Mesenchymal stem cell (in vitro differentiated cells and primary cell): ENCODE results near the gene SCP2D1.

ENCODE experiments used
- DNase-seq: peaks from one replicate; pipeline ENCODE4 v3.0.0-alpha.2; 2013
- H2AFZ ChIP-seq: one replicate; pipeline ENCODE4 v1.6.1; 2013; ENCODE audit warnings: low read depth, mild to moderate bottlenecking, control low read depth, inconsistent platforms, low read length, moderate library complexity
- H2AK5ac ChIP-seq: 2 replicates; pipeline ENCODE4 v1.6.1; 2013; ENCODE audit warnings: low read length, moderate library complexity, mild to moderate bottlenecking, inconsistent platforms; ENCODE audit not compliant: severe bottlenecking
- H2BK120ac ChIP-seq: one replicate; pipeline ENCODE4 v1.6.1; 2013; ENCODE audit warnings: low read depth, mild to moderate bottlenecking, inconsistent platforms, low read length, moderate library complexity
- H2BK12ac ChIP-seq, 2 experiments: one replicate each; pipeline ENCODE4 v1.6.1; 2013; ENCODE audit warnings: inconsistent platforms in 2 of 2, low read length in 2 of 2, mild to moderate bottlenecking in 2 of 2, moderate library complexity in 2 of 2, control low read depth in 1 of 2
- H2BK15ac ChIP-seq: one replicate; pipeline ENCODE4 v1.6.1; 2013; ENCODE audit warnings: mild to moderate bottlenecking, low read depth, inconsistent platforms; ENCODE audit not compliant: poor library complexity, severe bottlenecking
- H2BK5ac ChIP-seq: 2 replicates; pipeline ENCODE4 v1.6.1; 2013; ENCODE audit warnings: low read depth, mild to moderate bottlenecking, low read length, control low read depth, inconsistent platforms; ENCODE audit not compliant: poor library complexity, severe bottlenecking
- H3K14ac ChIP-seq, 2 experiments: one replicate each; pipeline ENCODE4 v1.6.1; 2013; ENCODE audit warnings: inconsistent platforms in 2 of 2, low read length in 2 of 2, control low read depth in 1 of 2, mild to moderate bottlenecking in 1 of 2, moderate library complexity in 1 of 2
- H3K18ac ChIP-seq, 2 experiments: one replicate each; pipeline ENCODE4 v1.6.1; 2013; ENCODE audit warnings: inconsistent platforms in 2 of 2, low read length in 2 of 2, control low read depth in 1 of 2, low read depth in 1 of 2, mild to moderate bottlenecking in 1 of 2
- H3K23ac ChIP-seq, 2 experiments: one replicate each; pipeline ENCODE4 v1.6.1; 2013; ENCODE audit warnings: inconsistent platforms in 2 of 2, low read length in 2 of 2, mild to moderate bottlenecking in 2 of 2, moderate library complexity in 2 of 2, control low read depth in 1 of 2
- H3K27ac ChIP-seq: 2 replicates; pipeline ENCODE4 v1.5.1; 2013; ENCODE audit warnings: mild to moderate bottlenecking, moderate library complexity, low read length, control low read depth, inconsistent platforms; ENCODE audit not compliant: poor library complexity, severe bottlenecking
- H3K27me3 ChIP-seq, 2 experiments: 2 replicates each; pipeline versions ENCODE4 v1.6.1 to v1.7.0; 2013; ENCODE audit warnings: low read length in 2 of 2, mild to moderate bottlenecking in 2 of 2, moderate library complexity in 2 of 2, control low read depth in 1 of 2, inconsistent platforms in 1 of 2; ENCODE audit not compliant: control insufficient read depth in 1 of 2, insufficient read depth in 1 of 2
- H3K36me3 ChIP-seq, 2 experiments: 2 replicates each; pipeline versions ENCODE4 v1.6.1 to v1.7.0; 2013; ENCODE audit warnings: low read length in 2 of 2, control low read depth in 1 of 2, inconsistent platforms in 1 of 2, low read depth in 1 of 2, mild to moderate bottlenecking in 1 of 2; ENCODE audit not compliant: insufficient read depth in 2 of 2, control insufficient read depth in 1 of 2
- H3K4ac ChIP-seq, 2 experiments: one replicate each; pipeline ENCODE4 v1.6.1; 2013; ENCODE audit warnings: inconsistent platforms in 2 of 2, low read length in 2 of 2, mild to moderate bottlenecking in 2 of 2, moderate library complexity in 2 of 2, control low read depth in 1 of 2, low read depth in 1 of 2
- H3K4me1 ChIP-seq: 2 replicates; pipeline ENCODE4 v1.6.1; 2013; ENCODE audit warnings: low read depth, low read length, control low read depth; ENCODE audit not compliant: control insufficient read depth, insufficient read depth
- H3K4me2 ChIP-seq: 2 replicates; pipeline ENCODE4 v1.6.1; 2013; ENCODE audit warnings: low read length, mild to moderate bottlenecking, inconsistent platforms; ENCODE audit not compliant: poor library complexity, severe bottlenecking
- H3K4me3 ChIP-seq, 2 experiments: 2 replicates each; pipeline versions ENCODE4 v1.5.1 to v1.7.0; 2013; ENCODE audit warnings: low read length in 2 of 2, mild to moderate bottlenecking in 2 of 2, control low read depth in 1 of 2, low read depth in 1 of 2; ENCODE audit not compliant: insufficient read depth in 1 of 2
- H3K79me1 ChIP-seq: replicated peaks from 2 replicates; pipeline ENCODE4 v1.6.1; 2013; ENCODE audit warnings: mild to moderate bottlenecking, control low read depth, low read length, inconsistent platforms; ENCODE audit not compliant: poor library complexity, severe bottlenecking
- H3K9ac ChIP-seq: 2 replicates; pipeline ENCODE4 v1.7.0; 2013; ENCODE audit warnings: mild to moderate bottlenecking, low read length, moderate library complexity
- H3K9me3 ChIP-seq: 2 replicates; pipeline ENCODE4 v1.7.0; 2013; ENCODE audit warnings: mild to moderate bottlenecking, low read length; ENCODE audit not compliant: control insufficient read depth
- H4K8ac ChIP-seq: one replicate; pipeline ENCODE4 v1.6.1; 2013; ENCODE audit warnings: inconsistent platforms, mild to moderate bottlenecking, low read length, moderate library complexity
- H4K91ac ChIP-seq: one replicate; pipeline ENCODE4 v1.6.1; 2013; ENCODE audit warnings: mild to moderate bottlenecking, low read length, inconsistent platforms
- whole genome bisulfite sequencing: methylation state at CpG from one replicate; pipeline ENCODE4 v1.1.7; 2013; ENCODE audit warnings: mixed read lengths; 5-methylcytosine and 5-hydroxymethylcytosine counted together

SCP2D1 gene

DNA sequence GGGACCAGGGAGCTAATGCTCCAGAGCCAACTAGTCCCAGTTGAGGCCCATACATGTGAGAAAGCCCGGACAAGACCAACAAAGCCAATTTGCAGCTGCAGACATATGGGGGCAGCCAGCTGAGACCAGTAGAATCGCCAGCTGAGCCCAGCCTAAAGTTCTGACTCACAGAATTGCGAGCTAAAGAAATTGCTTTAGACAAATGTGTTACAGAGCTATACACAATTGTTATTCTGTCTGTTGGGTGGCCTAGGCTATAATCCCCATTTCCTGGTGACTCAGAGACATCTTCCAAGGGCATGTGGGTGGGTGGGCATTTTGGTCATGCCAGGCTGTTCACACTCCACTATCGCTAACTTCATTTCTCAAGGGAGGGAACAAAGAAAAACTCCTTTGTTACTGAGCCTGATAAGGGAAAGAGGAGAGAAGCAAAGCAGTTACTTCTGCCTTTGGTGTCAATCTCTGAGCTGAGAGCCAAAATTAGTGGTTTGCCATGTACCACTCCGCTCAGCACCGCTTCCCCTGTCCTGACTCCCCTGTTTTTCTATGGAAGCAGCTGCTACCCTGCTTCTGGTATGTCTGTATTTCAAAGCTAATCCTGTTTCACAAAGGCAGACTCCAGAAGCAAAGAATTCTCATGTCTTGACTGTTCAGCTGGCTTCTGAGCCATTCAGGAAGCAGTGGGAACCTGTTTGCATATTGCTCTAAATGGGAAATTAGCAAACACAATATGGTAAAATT, 26.1 kb downstream of the SCP2D1 start:
- Histone ChIP-seq H3K4me2 (no peak overlapping the region), H3K14ac (no peak overlapping the region), H2BK12ac (no peak overlapping the region), H2BK15ac (no peak overlapping the region), H3K4me1 (no peaks in the 10 kb centered on the region), H3K9ac (no peak overlapping the region), H2BK5ac (no peak overlapping the region), H3K4me3 (no peak overlapping the region), H4K91ac (no peak overlapping the region), H4K8ac (no peak overlapping the region), H2BK120ac (no peak overlapping the region), H3K79me1 (no peaks in the 10 kb centered on the region), H3K9me3 (peaks cover 8% of the 10 kb centered on the region), H3K4ac (no peak overlapping the region), H3K36me3 (no peaks in the 10 kb centered on the region), H3K23ac (no peak overlapping the region), H3K27ac (no peak overlapping the region), H3K27me3 (no peaks in the 10 kb centered on the region), H3K18ac (no peak overlapping the region), H2AFZ (no peak overlapping the region), H2AK5ac (no peak overlapping the region)
- WGBS = 72% methylated on average over 6 of the region's 6 CpGs
- no peak for DNase-seq

GRCh38 chr20:18840248-18840645, 26.7 kb downstream of the SCP2D1 start:
- Histone ChIP-seq H3K18ac (no peak overlapping the region), H2BK5ac (no peak overlapping the region), H4K8ac (no peak overlapping the region), H3K4me1 (no peaks in the 10 kb centered on the region), H2BK120ac (no peak overlapping the region), H3K14ac (no peak overlapping the region), H3K79me1 (no peaks in the 10 kb centered on the region), H3K9ac (no peak overlapping the region), H4K91ac (no peak overlapping the region), H3K4ac (no peak overlapping the region), H2AFZ (no peak overlapping the region), H2AK5ac (no peak overlapping the region), H3K27ac (no peak overlapping the region), H2BK15ac (no peak overlapping the region), H3K36me3 (no peaks in the 10 kb centered on the region), H2BK12ac (no peak overlapping the region), H3K4me2 (no peak overlapping the region), H3K9me3 (peaks cover 8% of the 10 kb centered on the region), H3K27me3 (no peaks in the 10 kb centered on the region), H3K4me3 (no peak overlapping the region), H3K23ac (no peak overlapping the region)
- DNase-seq = no peak
- 93% methylated on average over 7 of the region's 8 CpGs for WGBS

DNA sequence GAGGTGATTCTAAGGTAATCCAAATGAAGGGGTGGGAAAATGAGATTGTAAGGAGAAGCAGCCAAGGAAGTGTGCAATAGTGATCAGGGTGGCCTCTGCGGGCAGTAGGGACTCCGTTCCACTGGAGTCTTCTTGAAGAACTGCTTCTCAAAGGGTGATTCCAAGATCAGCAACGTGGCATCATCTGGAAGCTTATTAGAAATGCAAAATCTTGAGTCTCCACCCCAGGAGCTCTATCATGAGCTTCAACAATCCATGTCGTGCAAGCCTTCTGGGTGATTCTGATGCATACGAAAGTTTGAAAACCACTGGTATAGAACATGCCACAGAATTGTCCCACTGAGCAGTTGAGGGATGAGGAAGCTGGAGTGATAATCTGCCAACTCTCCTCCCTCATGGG, 31.4 kb downstream of the SCP2D1 start:
- H3K9me3 ChIP-seq = no peaks in the 10 kb centered on the region
- H3K27me3 ChIP-seq = peaks cover 0 to 4% of the 10 kb centered on the region in 2 experiments
- H3K4me1 ChIP-seq = no peaks in the 10 kb centered on the region
- H2AFZ ChIP-seq = no peak overlapping the region
- no peak overlapping the region for H3K9ac ChIP-seq
- H3K23ac ChIP-seq = no peak overlapping the region
- H3K27ac ChIP-seq = no peak overlapping the region
- no peak overlapping the region for H4K8ac ChIP-seq
- H3K18ac ChIP-seq = no peak overlapping the region
- H3K4me3 ChIP-seq = no peak overlapping the region
- DNase-seq = no peak
- H3K4ac ChIP-seq = no peak overlapping the region
- H3K79me1 ChIP-seq = no peaks in the 10 kb centered on the region
- no peak overlapping the region for H2BK120ac ChIP-seq
- H3K14ac ChIP-seq = no peak overlapping the region
- no peaks in the 10 kb centered on the region for H3K36me3 ChIP-seq
- H2BK5ac ChIP-seq = no peak overlapping the region
- H2BK15ac ChIP-seq = no peak overlapping the region
- H2AK5ac ChIP-seq = no peak overlapping the region
- H3K4me2 ChIP-seq = no peak overlapping the region
- H4K91ac ChIP-seq = no peak overlapping the region
- WGBS = 62% methylated on average over 5 of the region's 5 CpGs
- no peak overlapping the region for H2BK12ac ChIP-seq

DNA sequence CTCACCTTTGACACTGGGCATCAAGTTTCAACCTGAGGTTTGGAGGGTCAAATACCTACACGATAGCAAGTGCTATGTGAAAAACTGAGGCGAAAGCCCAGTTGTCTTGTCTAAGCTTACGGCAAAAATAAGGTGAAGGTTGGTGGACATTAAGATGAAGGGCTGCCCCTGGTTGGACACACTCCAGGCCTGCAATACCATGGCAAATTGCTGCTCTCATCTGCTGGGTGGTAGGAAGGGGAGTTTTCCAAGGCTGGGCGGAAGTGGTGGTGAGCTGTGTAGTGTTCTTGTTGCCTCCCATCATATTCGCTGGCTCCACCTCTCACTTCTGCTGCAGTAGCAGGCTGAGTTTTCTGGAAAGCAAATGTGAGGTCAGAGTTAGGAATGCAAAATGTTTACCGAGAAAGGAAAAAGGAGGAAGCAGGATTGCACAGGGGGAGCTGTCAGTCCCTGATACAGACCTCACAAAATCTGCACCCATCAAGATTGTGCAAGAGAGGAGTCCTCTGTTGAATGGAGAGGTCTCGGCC, 33.7 kb downstream of the SCP2D1 start:
- Histone ChIP-seq H4K91ac (no peak overlapping the region), H2AFZ (no peak overlapping the region), H3K27ac (no peak overlapping the region), H2BK15ac (no peak overlapping the region), H3K18ac (no peak overlapping the region), H3K79me1 (no peaks in the 10 kb centered on the region), H3K4me1 (no peaks in the 10 kb centered on the region), H2BK12ac (no peak overlapping the region), H3K4me2 (no peak overlapping the region), H2BK120ac (no peak overlapping the region), H3K4me3 (no peak overlapping the region), H4K8ac (no peak overlapping the region), H3K27me3 (peaks cover 0 to 11% of the 10 kb centered on the region in 2 experiments), H3K14ac (no peak overlapping the region), H3K9ac (no peak overlapping the region), H3K4ac (no peak overlapping the region), H2BK5ac (no peak overlapping the region), H3K36me3 (no peaks in the 10 kb centered on the region), H3K23ac (no peak overlapping the region), H3K9me3 (no peaks in the 10 kb centered on the region), H2AK5ac (no peak overlapping the region)
- 80% methylated on average over 7 of the region's 7 CpGs for WGBS
- DNase-seq = no peak
